ENCODE results near the gene FPR3. TPM values are rescaled to one million over a fixed set of nuclear protein-coding genes. Genes with fewer than 3 reads are reported as not detected.
A peak's percentile ranks its signal among the peaks of the same experiment; 100 is the strongest.
"Not testable (repeated sequence)": the region's sequence is repeated elsewhere in the genome, so short reads cannot be mapped to it uniquely, and the experiment has no call there.

Gene FPR3
- total and polyA plus RNA-seq, 11 donors, result 0.38 to 35.5 (median 2.9) TPM

- peaks cover 0 to 42% (median 0%) of the 10 kb centered on the region in 12 donors for H3K4me1 ChIP-seq
Measured at GRCh38 chr19:51766461-51766860, 28.5 kb upstream of the FPR3 start.

GRCh38 chr19:51771376-51772130, 23.4 kb upstream of the FPR3 start:
- intact Hi-C loops (cut with DNase I), result loop anchor here in 5 of 10 donors (5.0 to 10.0 kb wide), 4 partner anchors 104 to 297 kb away; partner anchors contain the start of gene CEACAM18 (in 2 of the 5)
- peaks cover 0 to 23% (median 0%) of the 10 kb centered on the region in 12 donors for H3K4me1 ChIP-seq
- H3K27me3 ChIP-seq, result peaks cover 0 to 17% (median 0%) of the 10 kb centered on the region in 9 donors
- DNase-seq (no peak), ATAC-seq (peak in 3 of 4 donors; percentile 31 to 62 (median 56))
- H3K36me3 ChIP-seq, result no peaks in the 10 kb centered on the region
- no peak overlapping the region for H3K4me3 ChIP-seq
- no peaks in the 10 kb centered on the region for H3K9me3 ChIP-seq
- H3K27ac ChIP-seq, result peak overlapping the region in 2 of 12 donors; percentile 17 to 80
- TF ChIP-seq CTCF (IDR thresholded peaks at IDR 0.05), result no peak
- no peak for TF ChIP-seq POLR2A (IDR thresholded peaks at IDR 0.05)
- WGBS, 4 donors, result 47 to 49% (median 48%) methylated on average over 10 of the region's 10 CpGs

More at GRCh38 chr19:51766461-51766860, 28.5 kb upstream of the FPR3 start:
- ATAC-seq (no peak), DNase-seq (no peak)
- peaks cover 0 to 22% (median 0%) of the 10 kb centered on the region in 9 donors for H3K27me3 ChIP-seq
- H3K27ac ChIP-seq, result no peak overlapping the region
- no peak for TF ChIP-seq POLR2A (IDR thresholded peaks at IDR 0.05)
- no peak for TF ChIP-seq CTCF (IDR thresholded peaks at IDR 0.05)
- intact Hi-C loops (cut with DNase I), result no loop called here
- 61 to 73% (median 70%) methylated on average over 5 of the region's 5 CpGs for WGBS, 4 donors
- no peaks in the 10 kb centered on the region for H3K36me3 ChIP-seq
- no peak overlapping the region for H3K4me3 ChIP-seq
- no peaks in the 10 kb centered on the region for H3K9me3 ChIP-seq

GRCh38 chr19:51772977-51773376, 22.0 kb upstream of the FPR3 start:
- peak overlapping the region in 1 of 12 donors; percentile 80 for H3K27ac ChIP-seq
- H3K9me3 ChIP-seq, result no peaks in the 10 kb centered on the region
- no peaks in the 10 kb centered on the region for H3K36me3 ChIP-seq
- peaks cover 0 to 26% (median under 1%) of the 10 kb centered on the region in 12 donors for H3K4me1 ChIP-seq
- intact Hi-C loops (cut with DNase I), result loop anchor here in 5 of 10 donors (5.0 to 10.0 kb wide), 4 partner anchors 106 to 298 kb away; partner anchors contain the start of gene CEACAM18 (in 2 of the 5)
- H3K27me3 ChIP-seq, result peaks cover 0 to 17% (median 0%) of the 10 kb centered on the region in 9 donors
- no peak for DNase-seq
- ATAC-seq, result no peak
- H3K4me3 ChIP-seq, result no peak overlapping the region
- WGBS, 4 donors, result 52 to 65% (median 53%) methylated on average over 6 of the region's 6 CpGs
- TF ChIP-seq CTCF (IDR thresholded peaks at IDR 0.05) (no peak), POLR2A (IDR thresholded peaks at IDR 0.05) (no peak)

- WGBS, 4 donors, result 87 to 100% (median 95%) methylated on average over 1 of the region's 1 CpG
- not testable (repeated sequence) for H3K27ac ChIP-seq, H3K4me3 ChIP-seq, H3K27me3 ChIP-seq, H3K36me3 ChIP-seq, H3K9me3 ChIP-seq, ATAC-seq, DNase-seq
- intact Hi-C loops (cut with DNase I), result loop anchor here in 8 of 10 donors (5.0 to 10.0 kb wide), 7 partner anchors 36 to 304 kb away; partner anchors contain the start of gene CEACAM18 (in 2 of the 8)
- peaks cover 0 to 39% (median 3%) of the 10 kb centered on the region in 12 donors for H3K4me1 ChIP-seq
Measured at GRCh38 chr19:51776561-51776960, 18.4 kb upstream of the FPR3 start.
